Panc1 (cell line): ENCODE measurements around the gene BARHL1.

Experiments used
- CTCF ChIP-seq: fragments of 450-650 bp; IDR thresholded peaks from 2 replicates; pipeline ENCODE4 v1.5.1; 2017; ENCODE audit warnings: mild to moderate bottlenecking
- REST ChIP-seq, 2 experiments: IDR thresholded peaks; 2 replicates each; pipeline ENCODE4 v1.6.1; 2011 to 2012; ENCODE audit warnings: low read depth in 2 of 2, control low read depth in 1 of 2, low read length in 1 of 2, mild to moderate bottlenecking in 1 of 2, moderate library complexity in 1 of 2; ENCODE audit not compliant: insufficient read depth in 1 of 2
- SIN3A ChIP-seq: IDR thresholded peaks from 2 replicates; pipeline ENCODE4 v1.6.1; 2012; ENCODE audit warnings: low read depth, mild to moderate bottlenecking, low read length, moderate library complexity, borderline replicate concordance; ENCODE audit not compliant: insufficient read depth

GRCh38 chr9:132556714-132557113 is 25.7 kb upstream of the BARHL1 start:
- TF ChIP-seq CTCF (no peak), REST (IDR thresholded peaks at IDR 0.05; ENCODE audit: insufficient read depth in 1 of 2, low read depth in 2 of 2, low read length in 1 of 2) (no peak), SIN3A (no peak)
